A549 (cell line): ENCODE results near the gene MIA3. TPM values are rescaled to one million over a fixed set of nuclear protein-coding genes. Genes with fewer than 3 reads are reported as not detected.

ENCODE experiments used
- ATAC-seq, 2 experiments: fragments of 200-7000 bp in 1 of 2; fragments of >200 bp in 1 of 2; cut with Nextera tagmentation in 1 of 2; cut with Tn5 transposase in 1 of 2; 3 replicates each; pipeline versions ENCODE4 v1.8.0 to v1.9.1; 2018 to 2020; ENCODE audit warnings: mild to moderate bottlenecking in 1 of 2, moderate library complexity in 1 of 2
- CTCF ChIA-PET: fragments of 300-600 bp; sonication (Branson Sonifier 250); formaldehyde crosslinking; extraction: SDS; loops from one replicate; lab custom pipeline; 2021; ENCODE audit warnings: antibody characterized with exemption, inconsistent platforms; lab: Yijun Ruan, JAX
- POLR2A ChIA-PET: fragments of 350-600 bp; formaldehyde crosslinking; extraction: SDS; loops from one replicate; lab custom pipeline; 2021; ENCODE audit warnings: antibody characterized with exemption, inconsistent platforms; lab: Yijun Ruan, JAX
- DNase-seq, 2 experiments: peaks; one replicate each; pipeline versions ENCODE4 v3.0.0 to v3.0.0-alpha.2; 2011 to 2016; ENCODE audit warnings: low read depth in 1 of 2, low spot score in 1 of 2
- FAIRE-seq: peaks from 2 replicates; lab custom pipeline; 2011; peaks lifted over from hg19 to GRCh38; lab: Jason Lieb, UNC
- H3K27ac ChIP-seq, 2 experiments: fragments of >200 bp; sonication (Bioruptor Twin); formaldehyde crosslinking; 3 replicates each; pipeline ENCODE4 v1.5.1; 2016 to 2017
- H3K4me1 ChIP-seq: fragments of >200 bp; sonication (Bioruptor Twin); formaldehyde crosslinking; 3 replicates; pipeline ENCODE4 v1.6.1; 2016
- H3K4me2 ChIP-seq: fragments of >200 bp; sonication (Bioruptor Twin); formaldehyde crosslinking; 3 replicates; pipeline ENCODE4 v1.6.1; 2016
- H3K4me3 ChIP-seq: fragments of >200 bp; sonication (Bioruptor Twin); formaldehyde crosslinking; 3 replicates; pipeline ENCODE4 v1.5.1; 2016
- H3K9me3 ChIP-seq: fragments of >200 bp; sonication (Bioruptor Twin); formaldehyde crosslinking; 3 replicates; pipeline ENCODE4 v1.6.1; 2016
- BCL3 ChIP-seq: fragments of >200 bp; sonication (Bioruptor Twin); formaldehyde crosslinking; IDR thresholded peaks from 3 replicates; pipeline ENCODE4 v1.6.1; 2016
- BHLHE40 ChIP-seq: IDR thresholded peaks from 2 replicates; pipeline ENCODE4 v1.6.1; 2012; ENCODE audit warnings: low read depth, low read length, inconsistent platforms
- CBX2 ChIP-seq: fragments of 200-600 bp; sonication (generic); IDR thresholded peaks from 2 replicates; pipeline ENCODE4 v1.6.1; 2016; ENCODE audit warnings: low read depth, mild to moderate bottlenecking, borderline replicate concordance
- CEBPB ChIP-seq, 2 experiments: fragments of >200 bp in 1 of 2; sonication (Bioruptor Twin) in 1 of 2; formaldehyde crosslinking in 1 of 2; IDR thresholded peaks; 2 replicates each; pipeline ENCODE4 v1.6.1; 2012 to 2016
- EHF ChIP-seq: fragments of 250-450 bp; sonication (Bioruptor Pico); IDR thresholded peaks from 2 replicates; pipeline ENCODE4 v1.5.0; 2020; ENCODE audit warnings: mild to moderate bottlenecking
- EP300 ChIP-seq, 2 experiments: fragments of >200 bp; sonication (Bioruptor Twin); formaldehyde crosslinking; IDR thresholded peaks; 2 replicates in 1 of 2; 3 replicates in 1 of 2; pipeline ENCODE4 v1.6.1; 2016 to 2017
- ESRRA ChIP-seq: fragments of 150-350 bp; IDR thresholded peaks from 2 replicates; pipeline ENCODE4 v1.6.1; 2014; ENCODE audit warnings: mild to moderate bottlenecking, low read length, borderline replicate concordance
- FOXS1 ChIP-seq: fragments of 250-450 bp; sonication (Bioruptor Pico); IDR thresholded peaks from 2 replicates; pipeline ENCODE4 v1.5.0; 2020; ENCODE audit warnings: mild to moderate bottlenecking, moderate library complexity
- HES2 ChIP-seq: fragments of >200 bp; sonication (Bioruptor Twin); formaldehyde crosslinking; IDR thresholded peaks from 2 replicates; pipeline ENCODE4 v1.6.1; 2016
- HEYL ChIP-seq: fragments of 250-450 bp; sonication (Bioruptor Pico); IDR thresholded peaks from 2 replicates; pipeline ENCODE4 v1.8.0; 2021; ENCODE audit warnings: mild to moderate bottlenecking, moderate library complexity
- HOXA7 ChIP-seq: fragments of 250-450 bp; sonication (Bioruptor Pico); IDR thresholded peaks from 2 replicates; pipeline ENCODE4 v1.5.0; 2020; ENCODE audit warnings: mild to moderate bottlenecking, moderate library complexity
- HOXB13 ChIP-seq: fragments of 250-450 bp; sonication (Bioruptor Pico); IDR thresholded peaks from 2 replicates; pipeline ENCODE4 v1.5.0; 2020; ENCODE audit warnings: low read depth, mild to moderate bottlenecking, moderate library complexity
- HOXB5 ChIP-seq: fragments of 250-450 bp; sonication (Bioruptor Pico); IDR thresholded peaks from 2 replicates; pipeline ENCODE4 v1.5.0; 2020; ENCODE audit warnings: mild to moderate bottlenecking, moderate library complexity
- JUNB ChIP-seq: fragments of >200 bp; sonication (Bioruptor Twin); formaldehyde crosslinking; IDR thresholded peaks from 2 replicates; pipeline ENCODE4 v1.6.1; 2016
- KDM5A ChIP-seq: fragments of 200-600 bp; sonication (generic); IDR thresholded peaks from 2 replicates; pipeline ENCODE4 v1.6.1; 2016; ENCODE audit warnings: antibody characterized with exemption, mild to moderate bottlenecking
- MAX ChIP-seq: IDR thresholded peaks from 2 replicates; pipeline ENCODE4 v1.6.1; 2012
- MAZ ChIP-seq: fragments of 150-350 bp; IDR thresholded peaks from 2 replicates; pipeline ENCODE4 v1.6.1; 2014; ENCODE audit warnings: antibody characterized with exemption, low read depth, low read length, borderline replicate concordance
- MYC ChIP-seq: IDR thresholded peaks from 2 replicates; pipeline ENCODE4 v1.6.1; 2012; ENCODE audit warnings: mild to moderate bottlenecking, inconsistent platforms, low read length, improper control_type of control experiment, borderline replicate concordance
- NFE2L2 ChIP-seq: fragments of 150-350 bp; conservative IDR thresholded peaks from 2 replicates; pipeline ENCODE4 v1.6.1; 2014; ENCODE audit warnings: low read length
- NPAS2 ChIP-seq: fragments of 250-450 bp; sonication (Bioruptor Pico); IDR thresholded peaks from 2 replicates; pipeline ENCODE4 v1.8.0; 2022; ENCODE audit warnings: mild to moderate bottlenecking, moderate library complexity, borderline replicate concordance
- POLR2A ChIP-seq: IDR thresholded peaks from 2 replicates; pipeline ENCODE4 v1.6.1; 2012; ENCODE audit warnings: mild to moderate bottlenecking, low read length
- POLR2AphosphoS2 ChIP-seq: conservative IDR thresholded peaks from 2 replicates; pipeline ENCODE4 v1.6.1; 2012; ENCODE audit warnings: low read length, improper control_type of control experiment, inconsistent platforms
- RARB ChIP-seq: fragments of 250-450 bp; sonication (Bioruptor Pico); IDR thresholded peaks from 2 replicates; pipeline ENCODE4 v1.8.0; 2021; ENCODE audit warnings: mild to moderate bottlenecking, moderate library complexity
- RCOR1 ChIP-seq: fragments of 150-350 bp; IDR thresholded peaks from 2 replicates; pipeline ENCODE4 v1.6.1; 2014; ENCODE audit warnings: antibody characterized with exemption, low read length, low read depth
- SREBF2 ChIP-seq: fragments of 450-650 bp; IDR thresholded peaks from 2 replicates; pipeline ENCODE4 v1.6.1; 2014; ENCODE audit warnings: mild to moderate bottlenecking, moderate library complexity
- TFCP2L1 ChIP-seq: fragments of 250-450 bp; sonication (Bioruptor Pico); IDR thresholded peaks from 2 replicates; pipeline ENCODE4 v1.5.0; 2021; ENCODE audit warnings: mild to moderate bottlenecking
- TP53 ChIP-seq: fragments of 250-450 bp; sonication (Bioruptor Pico); IDR thresholded peaks from 2 replicates; pipeline ENCODE4 v1.5.0; 2021; ENCODE audit warnings: mild to moderate bottlenecking, moderate library complexity
- ZC3H11A ChIP-seq: fragments of 450-650 bp; IDR thresholded peaks from 2 replicates; pipeline ENCODE4 v1.6.1; 2014; ENCODE audit warnings: antibody characterized with exemption, mild to moderate bottlenecking
- ZNF302 ChIP-seq: fragments of 250-450 bp; sonication (Bioruptor Pico); IDR thresholded peaks from 2 replicates; pipeline ENCODE4 v1.9.0; 2021; ENCODE audit warnings: inconsistent platforms, mild to moderate bottlenecking, moderate library complexity
- WGBS: methylation state at CpG from one replicate; pipeline ENCODE4 v1.1.6; 2017; ENCODE audit errors: missing lambda C conversion rate; 5-methylcytosine and 5-hydroxymethylcytosine counted together
- polyA plus RNA-seq, 4 experiments: library from polyadenylated mRNA; depleted of rRNA in 3 of 4; stranded (reverse); fragments of >200 nt; fragmentation: RNase III in 1 of 4; extraction: RNeasy Plus Mini Kit Qiagen cat#74134 plus additional on column Dnase treatment in 1 of 4; gene quantifications; 2 replicates in 3 of 4; 3 replicates in 1 of 4; pipeline ENCODE4 v1.2.3, GENCODE V29; 2011 to 2017
- TF ChIP-seq, protein P1 (sequence below): fragments of >200 bp; sonication (Bioruptor Twin); formaldehyde crosslinking; IDR thresholded peaks from 3 replicates; pipeline ENCODE4 v1.5.1; 2016
- TF ChIP-seq, protein P2 (sequence below): IDR thresholded peaks from 2 replicates; pipeline ENCODE4 v1.6.1; 2012
- TF ChIP-seq, protein P3 (sequence below): fragments of 250-450 bp; sonication (Bioruptor Pico); IDR thresholded peaks from 2 replicates; pipeline ENCODE4 v1.5.0; 2021; ENCODE audit warnings: mild to moderate bottlenecking, moderate library complexity, borderline replicate concordance

MIA3 gene
- polyA plus RNA-seq, 2 of the 4 experiments (the other 2 are of a cell fraction): 17.2 to 39.2 TPM

DNA sequence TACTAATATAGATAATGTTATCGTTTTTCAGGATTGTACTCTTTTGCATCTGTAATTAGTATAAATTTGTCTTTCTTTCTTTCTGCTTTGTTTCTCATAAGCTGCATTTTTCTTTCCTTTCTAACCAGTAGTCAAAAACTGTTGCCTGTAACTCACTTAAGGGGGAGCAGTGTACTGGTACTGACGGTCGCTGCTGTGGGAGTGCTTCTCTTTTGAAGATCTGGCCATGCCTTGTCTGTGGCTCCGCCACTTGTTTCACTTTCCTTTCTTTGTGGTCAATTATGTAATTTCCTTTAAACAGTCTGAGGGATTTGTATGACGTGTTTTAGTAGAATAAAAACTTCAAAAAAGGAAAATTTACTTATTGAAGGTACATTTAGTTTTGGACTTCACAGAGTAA is 37.0 kb downstream of the MIA3 start:
- ChIA-PET POLR2A (no interaction called here), CTCF (interaction anchor here (1.1 kb wide), 1 partner anchor 189 kb away, joined by 3 read pairs; no protein-coding TSS in a partner anchor)
- Histone ChIP-seq H3K4me3 (no peak overlapping the region), H3K4me2 (no peak overlapping the region), H3K4me1 (no peaks in the 10 kb centered on the region), H3K9me3 (no peaks in the 10 kb centered on the region), H3K27ac (no peak overlapping the region)
- TF ChIP-seq KDM5A (no peak), ESRRA (no peak), POLR2AphosphoS2 (no peak), MAZ (no peak), HEYL (CRISPR knock-in tag) (no peak), SREBF2 (no peak), NFE2L2 (no peak), MYC (no peak), POLR2A (no peak), ZC3H11A (no peak), ZNF302 (CRISPR knock-in tag) (no peak), MAX (no peak), TFCP2L1 (CRISPR knock-in tag) (no peak), HOXA7 (CRISPR knock-in tag) (no peak), HES2 (no peak), FOXS1 (no peak)
- TF ChIP-seq, protein P1, sequence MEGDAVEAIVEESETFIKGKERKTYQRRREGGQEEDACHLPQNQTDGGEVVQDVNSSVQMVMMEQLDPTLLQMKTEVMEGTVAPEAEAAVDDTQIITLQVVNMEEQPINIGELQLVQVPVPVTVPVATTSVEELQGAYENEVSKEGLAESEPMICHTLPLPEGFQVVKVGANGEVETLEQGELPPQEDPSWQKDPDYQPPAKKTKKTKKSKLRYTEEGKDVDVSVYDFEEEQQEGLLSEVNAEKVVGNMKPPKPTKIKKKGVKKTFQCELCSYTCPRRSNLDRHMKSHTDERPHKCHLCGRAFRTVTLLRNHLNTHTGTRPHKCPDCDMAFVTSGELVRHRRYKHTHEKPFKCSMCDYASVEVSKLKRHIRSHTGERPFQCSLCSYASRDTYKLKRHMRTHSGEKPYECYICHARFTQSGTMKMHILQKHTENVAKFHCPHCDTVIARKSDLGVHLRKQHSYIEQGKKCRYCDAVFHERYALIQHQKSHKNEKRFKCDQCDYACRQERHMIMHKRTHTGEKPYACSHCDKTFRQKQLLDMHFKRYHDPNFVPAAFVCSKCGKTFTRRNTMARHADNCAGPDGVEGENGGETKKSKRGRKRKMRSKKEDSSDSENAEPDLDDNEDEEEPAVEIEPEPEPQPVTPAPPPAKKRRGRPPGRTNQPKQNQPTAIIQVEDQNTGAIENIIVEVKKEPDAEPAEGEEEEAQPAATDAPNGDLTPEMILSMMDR: no peak
- 88% methylated on average over 5 of the region's 5 CpGs for WGBS
- FAIRE-seq (no peak), ATAC-seq (no peak), DNase-seq (no peak)

DNA sequence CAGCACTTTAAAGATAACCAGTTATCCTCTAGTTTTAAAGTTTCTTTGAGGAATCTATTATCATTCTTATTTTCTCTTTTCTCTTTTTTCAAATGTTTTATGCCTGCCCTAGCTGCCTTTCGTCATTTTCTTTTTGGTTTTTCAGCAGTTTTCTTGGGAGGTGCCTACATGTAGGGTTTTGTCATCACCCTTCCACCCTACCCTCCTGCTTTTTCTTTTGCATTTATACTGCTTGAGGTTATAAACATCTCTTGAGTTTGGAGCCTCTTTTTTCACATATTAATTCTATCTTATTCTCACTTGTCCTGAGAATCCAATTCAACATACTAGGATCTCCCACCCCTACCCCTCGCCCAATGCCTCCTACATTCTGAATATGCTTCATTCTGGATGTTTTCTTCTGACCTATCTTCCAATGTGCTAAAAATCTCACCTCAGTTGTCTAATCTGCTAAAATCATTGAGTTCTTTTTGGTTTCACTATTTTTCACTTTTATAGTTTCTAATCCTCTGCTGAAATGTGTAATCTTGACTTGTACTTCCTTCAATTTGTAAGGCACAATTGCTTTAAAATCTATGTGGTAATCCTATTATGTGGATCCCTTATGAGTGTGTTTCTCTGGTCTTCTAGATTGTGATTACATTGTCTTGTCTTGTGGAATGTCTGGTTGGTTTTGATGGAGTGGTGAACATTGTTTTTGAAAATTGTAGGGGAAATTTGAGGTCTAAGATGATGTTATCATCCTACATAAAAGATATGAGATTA is 38.7 kb downstream of the MIA3 start:
- no peak for FAIRE-seq
- no peak for TF ChIP-seq CBX2
- TF ChIP-seq BCL3: no peak
- TF ChIP-seq, protein P2, sequence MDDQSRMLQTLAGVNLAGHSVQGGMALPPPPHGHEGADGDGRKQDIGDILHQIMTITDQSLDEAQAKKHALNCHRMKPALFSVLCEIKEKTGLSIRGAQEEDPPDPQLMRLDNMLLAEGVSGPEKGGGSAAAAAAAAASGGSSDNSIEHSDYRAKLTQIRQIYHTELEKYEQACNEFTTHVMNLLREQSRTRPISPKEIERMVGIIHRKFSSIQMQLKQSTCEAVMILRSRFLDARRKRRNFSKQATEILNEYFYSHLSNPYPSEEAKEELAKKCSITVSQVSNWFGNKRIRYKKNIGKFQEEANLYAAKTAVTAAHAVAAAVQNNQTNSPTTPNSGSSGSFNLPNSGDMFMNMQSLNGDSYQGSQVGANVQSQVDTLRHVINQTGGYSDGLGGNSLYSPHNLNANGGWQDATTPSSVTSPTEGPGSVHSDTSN: no peak
- TF ChIP-seq CEBPB (IDR thresholded peaks at IDR 0.05): no peak
- TF ChIP-seq HOXB13 (CRISPR knock-in tag): no peak
- TF ChIP-seq EHF: no peak
- TF ChIP-seq RCOR1: no peak
- no peak for TF ChIP-seq RARB (CRISPR knock-in tag)
- TF ChIP-seq MAX: no peak
- TF ChIP-seq JUNB: no peak
- TF ChIP-seq, protein P3, sequence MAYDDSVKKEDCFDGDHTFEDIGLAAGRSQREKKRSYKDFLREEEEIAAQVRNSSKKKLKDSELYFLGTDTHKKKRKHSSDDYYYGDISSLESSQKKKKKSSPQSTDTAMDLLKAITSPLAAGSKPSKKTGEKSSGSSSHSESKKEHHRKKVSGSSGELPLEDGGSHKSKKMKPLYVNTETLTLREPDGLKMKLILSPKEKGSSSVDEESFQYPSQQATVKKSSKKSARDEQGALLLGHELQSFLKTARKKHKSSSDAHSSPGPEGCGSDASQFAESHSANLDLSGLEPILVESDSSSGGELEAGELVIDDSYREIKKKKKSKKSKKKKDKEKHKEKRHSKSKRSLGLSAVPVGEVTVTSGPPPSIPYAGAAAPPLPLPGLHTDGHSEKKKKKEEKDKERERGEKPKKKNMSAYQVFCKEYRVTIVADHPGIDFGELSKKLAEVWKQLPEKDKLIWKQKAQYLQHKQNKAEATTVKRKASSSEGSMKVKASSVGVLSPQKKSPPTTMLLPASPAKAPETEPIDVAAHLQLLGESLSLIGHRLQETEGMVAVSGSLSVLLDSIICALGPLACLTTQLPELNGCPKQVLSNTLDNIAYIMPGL (CRISPR knock-in tag): no peak
- no peak for TF ChIP-seq POLR2AphosphoS2
- TF ChIP-seq BHLHE40: no peak
- TF ChIP-seq TP53 (CRISPR knock-in tag): no peak
- no peak for TF ChIP-seq NPAS2 (CRISPR knock-in tag)
- no peak for TF ChIP-seq EP300 (IDR thresholded peaks at IDR 0.05)
- no peak for TF ChIP-seq HOXB5 (CRISPR knock-in tag)
- CTCF ChIA-PET: no interaction called here
- DNase-seq: no peak
- H3K27ac ChIP-seq: no peak overlapping the region
- POLR2A ChIA-PET: no interaction called here
- H3K4me3 ChIP-seq: no peak overlapping the region
- no peak for ATAC-seq
- WGBS: 90% methylated on average over 2 of the region's 2 CpGs
- no peaks in the 10 kb centered on the region for H3K4me1 ChIP-seq
- H3K9me3 ChIP-seq: no peaks in the 10 kb centered on the region
- no peak overlapping the region for H3K4me2 ChIP-seq
